Measurements from ENCODE around the gene KLF1.
A peak's percentile ranks its signal among the peaks of the same experiment; 100 is the strongest.
"Not testable (repeated sequence)": the region's sequence is repeated elsewhere in the genome, so short reads cannot be mapped to it uniquely, and the experiment has no call there.

The KLF1 gene

DNA sequence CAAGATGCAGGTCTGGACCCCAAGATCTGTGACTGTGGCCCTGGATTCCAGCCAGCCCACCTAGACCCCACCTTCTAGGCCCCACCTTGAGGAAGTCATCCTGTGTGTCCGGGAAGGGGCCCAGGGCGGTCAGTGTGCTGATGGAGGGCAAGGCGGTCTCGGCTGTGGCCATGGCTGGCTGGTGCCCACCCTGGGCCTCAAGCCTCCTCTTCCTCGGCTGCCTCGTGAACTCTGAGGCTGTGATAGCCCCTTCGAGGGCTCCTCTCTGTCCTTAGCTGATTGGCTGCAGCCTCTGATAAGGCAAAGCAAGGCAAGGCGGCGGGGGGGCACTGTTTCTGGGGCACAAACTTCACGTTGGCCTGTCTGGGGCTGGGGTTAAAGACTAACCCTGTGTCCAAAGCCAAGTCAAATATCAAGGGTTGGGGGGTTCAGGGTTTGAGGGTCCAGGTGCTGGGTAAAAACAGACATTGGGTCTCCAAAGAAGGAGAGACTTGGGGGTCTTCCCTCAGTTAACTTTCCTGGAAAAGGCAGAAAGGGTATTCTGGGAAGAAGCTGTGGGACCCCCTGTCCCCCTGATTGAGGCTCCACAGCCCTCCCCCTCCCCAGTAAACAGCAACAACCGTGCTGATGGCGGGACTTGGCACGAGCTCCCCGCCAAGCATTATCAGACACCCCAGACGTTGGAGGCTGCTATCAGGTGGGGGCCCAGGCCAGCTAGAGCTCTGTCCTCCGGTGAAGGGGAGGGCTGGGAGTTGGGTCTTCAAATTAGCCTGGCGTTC lies at the start of gene KLF1:
Gene KLF1 (minus strand): TSS at position 233 of the 779 bp plus-strand sequence. CDS start 61 bp downstream, at position 172.
- DNase-seq, result no peak

DNA sequence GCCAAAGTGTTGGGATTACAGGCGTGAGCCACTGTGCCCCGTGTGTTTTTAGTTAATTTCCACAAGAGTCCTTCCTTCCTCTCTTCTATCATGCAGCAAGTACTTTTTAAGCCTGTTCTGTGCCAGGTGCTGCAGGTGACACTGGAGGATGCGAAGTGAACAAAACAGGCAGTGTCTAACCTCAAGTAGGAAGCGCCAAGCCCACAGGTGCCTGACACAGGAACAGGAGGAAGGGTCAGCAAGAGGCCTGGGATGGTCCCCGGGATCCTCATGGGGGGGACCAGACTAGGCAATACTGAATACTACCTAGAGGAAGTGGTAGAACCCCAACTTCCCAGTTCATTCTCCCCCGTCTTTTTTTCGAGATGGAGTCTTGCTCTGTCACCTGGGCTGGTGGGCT lies 49.6 kb upstream of the KLF1 start:
- DNase-seq, result no peak

DNA sequence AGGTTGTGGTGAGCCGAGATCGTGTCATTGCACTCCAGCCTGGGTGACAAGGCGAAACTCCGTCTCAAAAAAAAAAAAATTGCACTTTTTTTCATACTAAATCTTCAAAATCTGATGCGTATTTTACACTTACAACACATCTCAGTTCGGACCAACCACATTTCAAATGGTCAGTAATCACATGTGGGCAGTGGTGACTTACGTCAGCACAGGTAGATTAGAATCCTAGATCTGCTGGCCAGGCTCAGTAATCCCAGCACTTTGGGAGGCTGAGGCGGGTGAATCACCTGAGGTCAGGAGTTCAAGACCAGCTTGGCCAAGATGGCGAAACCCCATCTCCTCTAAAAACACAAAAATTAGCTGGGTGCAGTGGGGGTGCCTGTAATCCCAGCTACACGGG lies 48.1 kb upstream of the KLF1 start:
- DNase-seq, result no peak

DNA sequence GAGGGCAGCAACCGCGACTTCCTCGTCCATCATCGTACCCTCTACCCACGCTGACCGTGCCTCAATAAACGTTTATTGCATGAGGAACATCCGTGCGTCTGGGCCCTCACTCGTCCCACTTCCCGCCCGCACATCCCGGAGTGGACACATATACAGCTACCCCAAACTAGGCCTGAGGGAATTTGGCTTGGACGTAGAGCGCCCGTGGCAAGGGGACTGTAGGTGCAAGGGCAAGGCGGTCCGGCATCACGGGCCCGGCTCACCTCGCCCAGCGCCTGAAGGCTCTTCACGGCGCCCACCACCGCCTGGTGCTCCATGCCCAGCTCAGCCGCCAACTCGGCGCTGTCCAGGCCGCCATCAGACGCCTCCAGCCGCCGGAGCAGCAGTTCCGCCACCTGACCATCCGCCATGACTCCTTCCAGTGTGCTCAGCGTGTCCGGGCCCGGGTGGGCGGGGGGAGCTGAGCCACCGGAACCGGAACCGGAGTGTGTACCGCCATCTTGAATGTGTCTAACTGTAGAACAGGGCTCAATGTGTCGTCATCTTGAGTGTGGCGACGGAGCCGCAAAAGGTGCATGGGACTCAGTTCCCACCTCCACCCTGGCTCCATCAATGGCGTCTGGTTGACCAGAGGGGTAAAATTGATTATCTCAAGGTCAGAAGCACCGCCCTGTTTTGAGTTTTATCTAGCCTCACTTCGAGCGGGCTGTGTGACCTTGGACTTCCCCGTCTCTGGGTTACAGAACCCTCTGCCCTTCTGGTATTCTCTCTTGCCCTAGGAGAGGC lies 46.5 kb upstream of the KLF1 start, which contains the start of gene FARSA:
Gene FARSA (minus strand): TSS at position 425 of the 786 bp plus-strand sequence. CDS start 15 bp downstream, at position 410.
- peak; percentile 98 for DNase-seq

DNA sequence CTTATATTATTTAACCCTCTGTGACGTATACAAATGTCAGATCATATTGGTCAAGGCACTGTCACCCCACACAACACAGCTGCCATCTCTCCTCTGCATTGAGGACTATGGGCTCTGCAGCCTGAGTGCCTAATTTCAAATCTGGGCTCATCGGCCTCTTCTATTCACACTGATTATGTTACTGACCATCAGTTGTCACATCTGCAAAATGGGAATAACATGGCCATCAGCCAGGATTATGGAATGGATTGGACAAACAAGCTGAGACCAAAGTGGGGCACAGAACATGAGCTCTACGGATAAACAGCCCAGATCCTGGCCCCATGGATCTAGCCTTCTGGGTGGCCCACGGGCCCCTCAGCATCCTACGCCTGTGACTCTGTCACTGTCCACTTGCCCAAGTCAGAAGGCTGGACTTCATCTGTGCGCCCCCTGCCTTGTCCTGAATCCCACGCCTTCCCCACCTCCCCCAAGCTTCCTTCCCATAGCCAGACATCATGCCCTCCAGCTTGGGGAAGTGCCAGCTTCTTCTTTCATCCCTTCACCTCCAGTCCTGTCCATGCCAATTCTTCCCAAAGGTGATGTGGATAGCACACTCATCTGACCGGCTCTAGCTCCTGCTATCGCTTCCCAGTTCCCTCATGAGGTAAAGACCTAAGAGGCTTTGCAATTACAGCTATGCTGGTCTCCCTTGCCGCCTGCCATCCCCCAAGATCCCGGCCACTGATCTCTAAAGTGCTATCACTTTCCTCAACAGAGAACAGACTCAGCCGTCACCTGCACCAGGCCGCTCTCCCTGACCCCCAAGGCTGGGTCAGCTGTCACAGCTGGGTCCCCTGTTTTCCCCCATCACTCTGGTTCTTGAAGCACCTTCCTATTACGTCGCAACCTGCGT lies 45.6 kb upstream of the KLF1 start:
- DNase-seq, result peak; percentile 70

DNA sequence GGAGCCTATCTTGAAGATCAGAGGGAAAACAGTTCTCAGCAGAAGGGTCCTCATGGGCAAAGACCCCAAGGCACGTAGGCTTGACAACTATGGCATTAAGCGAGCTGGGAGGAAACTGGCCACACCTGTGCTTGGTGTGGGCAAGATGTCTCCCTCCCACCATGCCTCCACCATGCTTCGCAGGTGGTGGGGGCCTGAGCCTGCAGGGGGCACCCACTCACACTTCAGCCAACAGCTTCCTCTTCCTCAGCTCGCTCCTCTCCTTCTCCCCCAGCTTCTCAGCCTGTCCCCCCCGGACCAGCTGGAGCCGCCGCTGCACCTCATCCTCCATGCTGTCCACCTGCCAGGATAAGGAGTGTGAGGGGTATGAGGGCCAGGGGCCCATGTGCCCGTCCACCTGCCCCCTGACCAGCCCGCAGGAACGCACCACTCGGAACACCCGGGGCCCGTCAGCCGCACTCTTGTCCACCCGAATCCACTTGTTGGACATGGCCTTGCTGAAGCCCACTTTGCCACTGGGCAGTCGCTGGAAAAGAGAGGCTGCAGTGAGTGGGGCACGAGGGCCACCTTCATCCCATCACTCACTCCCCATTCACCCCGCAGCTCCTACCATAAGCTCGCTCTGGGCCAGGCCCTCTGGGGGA lies 43.1 kb upstream of the KLF1 start:
- DNase-seq, result no peak

DNA sequence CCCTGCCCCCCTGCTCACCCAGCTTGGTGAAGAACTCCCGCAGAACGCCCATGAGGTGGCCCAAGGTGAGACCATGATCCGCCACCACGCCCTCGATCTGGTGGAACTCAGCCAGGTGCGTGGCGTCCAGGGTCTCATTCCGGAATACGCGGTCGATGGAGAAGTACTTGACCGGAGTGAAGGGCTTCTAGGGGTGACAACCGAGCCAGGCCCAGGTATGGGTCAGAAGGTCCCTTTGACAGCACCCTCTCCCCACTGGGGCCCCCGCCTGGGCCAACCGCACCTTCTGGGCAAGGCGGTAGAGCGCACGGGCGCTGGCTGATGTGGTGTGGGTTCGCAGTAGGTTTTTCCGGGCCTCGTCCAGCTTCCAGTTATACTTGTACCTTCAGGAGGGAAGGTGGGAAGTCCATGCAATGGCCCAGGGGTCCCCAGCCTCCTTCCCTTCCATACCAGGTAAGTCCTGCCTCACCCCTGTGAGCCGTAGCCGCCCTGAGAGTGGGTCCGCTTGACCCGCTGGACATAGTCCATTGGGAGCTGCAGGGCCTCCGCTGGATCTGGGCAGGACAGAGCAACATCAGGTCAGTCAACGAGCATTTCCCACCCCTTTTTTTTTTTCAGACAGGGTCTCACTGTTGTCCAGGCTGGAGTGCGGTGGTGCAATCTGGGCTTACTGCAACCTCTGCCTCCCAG lies 37.8 kb upstream of the KLF1 start:
- no peak for DNase-seq

DNA sequence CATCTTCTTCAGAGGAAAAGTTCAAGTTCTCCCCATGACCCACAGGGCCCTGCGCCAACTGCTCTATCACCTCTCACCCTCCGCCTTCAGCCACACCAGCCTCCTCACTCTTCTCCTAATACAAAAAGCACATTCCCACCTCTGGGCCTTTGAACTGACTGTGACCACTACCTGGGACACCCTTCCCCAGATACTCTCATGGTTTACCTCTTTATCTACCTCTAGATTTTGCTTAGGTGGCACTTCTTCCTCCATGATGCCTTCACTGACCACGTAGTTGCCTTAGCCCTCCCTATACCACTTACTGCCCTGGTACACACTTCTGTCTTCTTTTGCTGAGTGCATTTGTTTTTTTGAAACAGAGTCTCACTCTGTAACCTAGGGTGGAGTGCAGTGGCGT lies 36.0 kb upstream of the KLF1 start:
- no peak for DNase-seq

DNA sequence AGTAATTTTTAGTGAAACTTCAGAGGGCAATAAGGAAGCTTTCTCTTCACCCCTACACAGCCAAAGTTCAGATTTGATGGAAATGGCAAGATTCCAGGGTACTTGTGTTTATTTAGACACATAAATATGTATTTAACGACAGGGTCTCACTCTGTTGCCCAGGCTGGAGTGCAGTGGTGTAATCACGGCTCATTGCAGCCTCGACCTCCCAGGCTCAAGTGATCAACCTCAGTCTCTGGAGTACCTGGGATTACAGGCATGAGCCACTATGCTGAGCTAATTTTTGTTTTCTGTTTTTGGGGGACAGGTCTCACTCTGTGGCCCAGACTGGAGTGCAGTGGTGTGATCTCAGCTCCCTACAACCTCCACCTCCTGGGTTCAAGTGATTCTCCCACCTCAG lies 34.0 kb upstream of the KLF1 start:
- no peak for DNase-seq

DNA sequence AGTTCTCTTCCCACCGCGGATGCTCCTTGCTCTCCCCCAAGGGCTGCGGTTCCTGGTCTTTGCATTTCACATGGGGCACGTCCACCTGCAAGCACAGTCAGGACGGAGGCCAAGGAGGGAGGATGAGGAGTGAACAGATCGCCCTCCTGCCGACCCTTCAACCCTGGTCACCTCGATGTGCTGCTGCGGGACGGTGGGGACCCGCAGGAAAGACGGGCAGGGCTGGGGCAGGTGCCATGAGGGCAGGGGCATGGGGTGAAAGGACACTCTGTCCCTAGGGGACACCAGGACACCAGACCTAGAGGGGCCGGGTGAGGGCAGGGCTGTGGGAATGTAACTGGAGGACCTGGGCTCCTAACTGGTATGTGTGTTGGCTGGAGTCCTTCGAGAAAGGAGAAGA lies 31.3 kb upstream of the KLF1 start:
- DNase-seq, result no peak

DNA sequence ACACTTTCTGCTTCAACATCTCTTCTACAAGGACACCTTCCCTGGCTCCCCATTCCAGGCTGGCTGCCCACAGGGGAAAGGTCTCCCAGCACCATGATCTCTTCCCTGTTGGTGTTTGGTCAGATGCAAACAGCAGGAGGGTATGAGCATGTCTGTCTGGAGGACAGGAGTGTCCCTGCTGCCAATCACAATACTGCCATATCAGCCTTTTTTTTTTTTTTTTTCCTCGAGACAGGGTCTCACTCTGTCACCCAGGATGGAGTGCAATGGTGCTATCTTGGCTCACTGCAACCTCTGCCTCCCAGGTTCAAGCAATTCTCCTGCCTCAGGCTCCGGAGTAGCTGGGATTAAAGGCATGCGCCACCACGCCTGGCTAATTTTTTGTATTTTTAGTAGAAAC lies 28.9 kb upstream of the KLF1 start:
- DNase-seq, result not testable (repeated sequence)

DNA sequence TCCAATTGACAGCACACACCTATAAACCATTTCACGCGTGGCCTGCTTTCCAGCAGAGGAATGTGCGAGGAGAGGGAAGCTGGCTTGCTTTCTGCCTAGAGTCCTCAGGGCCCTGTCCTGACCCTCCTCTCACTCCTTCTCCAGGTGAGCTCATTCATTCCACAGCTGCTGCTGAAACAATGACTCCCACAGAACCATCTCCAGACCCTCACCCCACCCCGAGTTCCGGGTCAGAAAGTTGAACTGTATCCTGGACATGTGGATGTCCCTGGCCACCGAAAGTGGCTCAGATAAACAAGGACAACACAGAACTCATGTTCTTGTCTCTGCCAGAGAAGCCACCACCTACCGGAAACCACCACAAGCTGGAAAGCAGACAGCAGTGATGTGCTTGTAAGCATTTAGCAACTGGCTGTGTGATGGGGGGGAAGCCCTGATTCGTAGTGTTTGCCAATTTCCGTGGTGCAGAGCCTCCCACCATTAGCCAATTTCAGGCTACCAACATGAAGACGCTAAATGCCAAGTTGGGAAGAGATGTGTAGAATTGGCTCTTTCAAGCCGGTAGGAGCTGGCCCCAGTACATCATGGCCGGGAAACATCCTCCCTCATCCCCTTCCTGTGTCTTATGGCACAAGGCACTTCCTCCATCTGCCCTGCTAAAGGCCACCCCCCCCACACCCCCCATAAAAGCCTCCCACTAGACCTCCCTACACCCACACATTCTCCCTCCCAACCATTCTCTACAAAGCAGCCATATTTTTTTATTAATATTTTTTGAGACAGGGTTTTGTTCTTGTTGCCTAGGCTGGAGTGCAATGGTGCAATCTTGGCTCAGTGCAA lies 27.1 kb upstream of the KLF1 start:
- peak; percentile 60 for DNase-seq

DNA sequence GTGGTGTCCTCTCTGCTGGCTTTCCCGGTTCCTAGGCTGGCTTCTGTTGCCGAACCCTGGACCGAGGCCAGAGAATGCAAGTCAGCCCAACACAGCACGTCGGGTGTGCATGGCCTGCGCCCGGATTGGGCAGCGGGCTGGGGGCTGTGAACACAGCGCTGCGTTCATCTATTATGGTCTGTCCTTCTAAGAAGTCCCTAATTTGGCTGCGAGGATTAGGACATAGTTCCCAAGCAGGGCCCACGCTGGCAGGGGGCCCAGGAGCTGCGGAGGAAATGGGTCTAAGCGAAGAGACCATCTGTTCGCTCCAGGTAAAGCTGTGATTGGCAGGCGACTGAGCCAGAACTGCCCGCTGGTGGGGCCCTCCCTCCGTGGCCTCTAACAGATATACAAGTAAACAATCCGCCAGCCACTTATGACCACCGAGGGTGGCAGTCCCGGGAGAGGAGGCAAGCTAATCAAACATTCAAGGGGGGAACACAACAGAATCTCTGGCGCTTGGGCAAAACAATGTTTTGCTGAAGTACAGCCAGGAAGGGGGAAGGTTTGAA lies 26.1 kb upstream of the KLF1 start:
- DNase-seq, result peak; percentile 100

GRCh38 chr19:12912571-12912970 lies 25.6 kb upstream of the KLF1 start:
- peak; percentile 69 for DNase-seq

DNA sequence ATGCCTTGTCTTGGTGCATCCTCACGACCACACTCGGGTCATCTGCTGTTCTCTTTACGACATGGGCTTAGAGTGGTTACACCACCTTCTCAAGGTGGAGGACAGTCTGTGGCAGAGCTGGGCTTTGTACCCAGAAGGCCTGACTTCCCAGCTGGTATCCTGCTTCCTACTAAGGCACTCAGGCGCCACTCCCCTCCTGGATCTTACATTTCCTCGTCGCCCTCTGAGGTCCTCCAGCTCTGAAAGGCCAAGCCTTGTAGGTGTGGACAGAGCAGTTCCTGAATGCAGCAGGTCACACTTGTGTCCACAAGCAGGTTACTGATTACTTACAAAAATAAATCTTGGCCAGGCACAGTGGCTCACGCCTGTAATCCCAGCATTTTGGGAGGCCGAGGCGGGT lies 20.2 kb upstream of the KLF1 start:
- no peak for DNase-seq

DNA sequence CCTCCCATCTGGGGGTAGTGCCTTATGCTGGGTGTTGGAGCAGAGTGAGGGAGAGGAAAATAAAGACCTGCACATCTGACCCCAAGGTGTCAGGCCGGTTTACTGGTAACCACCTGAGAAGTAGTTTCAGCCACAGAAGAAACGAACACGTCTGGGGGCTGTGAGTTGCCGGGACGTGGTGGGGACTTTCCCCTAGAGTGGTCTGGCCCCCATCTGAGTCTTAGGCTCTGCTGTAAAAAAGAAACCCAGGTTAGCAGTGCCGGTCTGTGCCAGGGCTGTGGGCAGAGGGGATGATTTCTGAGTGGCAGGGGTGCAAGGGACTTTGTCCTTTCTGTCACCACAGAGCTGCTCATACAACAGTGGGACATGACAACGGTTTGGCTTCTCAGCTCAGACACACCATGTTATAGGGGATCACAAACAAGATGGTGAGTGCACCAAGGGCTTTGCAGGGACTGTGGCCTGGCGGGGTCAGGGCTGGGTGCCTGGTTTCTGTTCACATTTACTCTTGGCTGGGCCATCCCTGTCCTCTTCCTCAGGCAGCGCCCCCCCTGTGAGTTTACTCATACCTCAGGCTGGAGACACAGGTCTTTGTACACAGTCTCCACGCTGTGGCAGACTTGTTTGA lies 13.0 kb upstream of the KLF1 start:
- DNase-seq, result no peak

GRCh38 chr19:12896460-12896859 lies 9.5 kb upstream of the KLF1 start:
- DNase-seq, result no peak

DNA sequence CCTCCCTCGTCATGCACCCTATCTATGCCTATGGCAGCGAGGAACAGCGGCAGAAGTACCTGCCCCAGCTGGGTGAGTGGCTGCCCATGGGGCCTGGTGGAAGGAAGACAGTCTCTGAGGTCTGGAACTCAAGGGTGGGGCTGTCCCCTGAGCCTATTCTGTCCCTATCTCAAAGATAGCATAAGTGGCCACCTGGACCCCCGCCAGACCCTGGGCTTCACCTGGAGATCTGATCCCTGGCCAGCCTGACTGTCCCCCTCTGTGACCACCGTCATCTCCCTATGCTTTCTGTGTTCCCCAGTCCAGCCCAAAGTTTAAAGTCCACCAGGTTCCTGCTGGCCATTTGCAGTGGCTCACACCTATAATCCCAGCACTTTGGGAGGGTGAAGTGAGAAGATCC lies 6.6 kb upstream of the KLF1 start:
- DNase-seq, result no peak

DNA sequence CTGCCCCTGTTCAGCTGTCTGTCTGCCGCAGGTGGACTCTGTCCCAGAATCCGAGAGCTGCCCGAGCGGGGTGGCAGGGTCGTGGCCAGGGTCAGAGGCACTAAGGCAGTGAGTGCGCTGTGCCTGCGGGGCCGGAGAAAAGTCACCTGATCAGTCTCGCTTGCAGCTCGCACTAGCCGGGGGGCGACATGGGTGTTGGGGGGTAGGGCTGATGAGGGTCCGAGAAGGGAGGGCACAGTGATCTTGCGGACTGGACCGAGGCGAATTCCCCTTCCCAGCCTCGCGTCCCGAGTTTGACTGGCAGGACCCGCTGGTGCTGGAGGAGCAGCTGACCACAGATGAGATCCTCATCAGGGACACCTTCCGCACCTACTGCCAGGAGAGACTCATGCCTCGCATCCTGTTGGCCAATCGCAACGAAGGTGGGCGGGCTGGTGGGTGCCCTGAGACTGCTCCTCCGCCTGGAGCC lies 4.6 kb upstream of the KLF1 start:
- DNase-seq, result peak; percentile 40

All from NCI-H82 (cell line).